ENCODE results near the gene ANKRD30B.
"Not testable (repeated sequence)": the region's sequence is repeated elsewhere in the genome, so short reads cannot be mapped to it uniquely, and the experiment has no call there.

The ANKRD30B gene

GRCh38 chr18:14858514-14858913 lies 110.5 kb downstream of the ANKRD30B start:
- DNase-seq (ENCODE audit: low read depth); H3K4me3 ChIP-seq (ENCODE audit: low read depth, low read length): not testable (repeated sequence)

- H3K4me3 ChIP-seq (ENCODE audit: low read depth, low read length); DNase-seq (ENCODE audit: low read depth): not testable (repeated sequence)
Measured at GRCh38 chr18:14859995-14860394, 112.0 kb downstream of the ANKRD30B start.

GRCh38 chr18:14866426-14866825 lies 118.5 kb downstream of the ANKRD30B start:
- H3K4me3 ChIP-seq (ENCODE audit: low read depth, low read length); DNase-seq (ENCODE audit: low read depth): not testable (repeated sequence)

GRCh38 chr18:14867988-14868387 lies 120.0 kb downstream of the ANKRD30B start:
- DNase-seq (ENCODE audit: low read depth); H3K4me3 ChIP-seq (ENCODE audit: low read depth, low read length): not testable (repeated sequence)

GRCh38 chr18:14868825-14869224 lies 120.9 kb downstream of the ANKRD30B start:
- DNase-seq (ENCODE audit: low read depth); H3K4me3 ChIP-seq (ENCODE audit: low read depth, low read length): not testable (repeated sequence)

- not testable (repeated sequence) for DNase-seq (ENCODE audit: low read depth)
Measured at GRCh38 chr18:14878826-14879225, 130.9 kb downstream of the ANKRD30B start.

GRCh38 chr18:14900435-14900834 lies 152.5 kb downstream of the ANKRD30B start:
- no peak for DNase-seq (ENCODE audit: low read depth)
- no peak overlapping the region for H3K4me3 ChIP-seq (ENCODE audit: low read depth, low read length)
- TF ChIP-seq CTCF (IDR thresholded peaks at IDR 0.05; ENCODE audit: low read depth, low read length, missing control alignments), result no peak

More at GRCh38 chr18:14878826-14879225, 130.9 kb downstream of the ANKRD30B start:
- H3K4me3 ChIP-seq (ENCODE audit: low read depth, low read length), result not testable (repeated sequence)

Measured in GM12864 (cell line).